PC-3 (cell line): ENCODE results near the gene NLRP6.

Experiments
- EZH2 ChIP-seq: fragments of 300-600 bp; sonication (generic); IDR thresholded peaks from one replicate; pipeline ENCODE4 v1.6.1; 2017; ENCODE audit warnings: antibody characterized with exemption, mild to moderate bottlenecking, low read length; ENCODE audit not compliant: unreplicated experiment
- TF ChIP-seq, protein P1 (sequence below): fragments of 300-600 bp; sonication (generic); conservative IDR thresholded peaks from 2 replicates; pipeline ENCODE4 v1.5.1; 2017; ENCODE audit warnings: antibody characterized with exemption, low read depth, mild to moderate bottlenecking, low read length

DNA sequence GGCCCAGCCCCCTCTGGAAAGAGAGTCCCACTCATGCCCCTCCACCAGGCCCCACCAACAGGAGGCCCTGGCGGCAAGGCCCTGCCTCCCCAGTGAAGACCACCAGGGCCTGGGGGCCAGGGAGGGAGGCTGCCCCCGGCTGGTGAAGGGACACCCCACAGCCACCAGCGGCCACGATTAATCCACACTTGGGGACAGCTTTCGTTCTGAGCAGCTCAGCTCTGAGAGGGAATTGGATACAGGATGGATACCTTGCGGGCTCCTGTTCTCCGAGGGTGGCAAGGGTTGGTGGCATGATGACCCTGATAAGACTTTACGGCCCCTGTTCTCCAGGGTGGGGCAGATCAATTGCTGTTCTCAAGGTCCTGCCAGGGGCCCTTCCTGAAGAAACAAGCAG is 6.9 kb upstream of the NLRP6 start:
- TF ChIP-seq, protein P1, sequence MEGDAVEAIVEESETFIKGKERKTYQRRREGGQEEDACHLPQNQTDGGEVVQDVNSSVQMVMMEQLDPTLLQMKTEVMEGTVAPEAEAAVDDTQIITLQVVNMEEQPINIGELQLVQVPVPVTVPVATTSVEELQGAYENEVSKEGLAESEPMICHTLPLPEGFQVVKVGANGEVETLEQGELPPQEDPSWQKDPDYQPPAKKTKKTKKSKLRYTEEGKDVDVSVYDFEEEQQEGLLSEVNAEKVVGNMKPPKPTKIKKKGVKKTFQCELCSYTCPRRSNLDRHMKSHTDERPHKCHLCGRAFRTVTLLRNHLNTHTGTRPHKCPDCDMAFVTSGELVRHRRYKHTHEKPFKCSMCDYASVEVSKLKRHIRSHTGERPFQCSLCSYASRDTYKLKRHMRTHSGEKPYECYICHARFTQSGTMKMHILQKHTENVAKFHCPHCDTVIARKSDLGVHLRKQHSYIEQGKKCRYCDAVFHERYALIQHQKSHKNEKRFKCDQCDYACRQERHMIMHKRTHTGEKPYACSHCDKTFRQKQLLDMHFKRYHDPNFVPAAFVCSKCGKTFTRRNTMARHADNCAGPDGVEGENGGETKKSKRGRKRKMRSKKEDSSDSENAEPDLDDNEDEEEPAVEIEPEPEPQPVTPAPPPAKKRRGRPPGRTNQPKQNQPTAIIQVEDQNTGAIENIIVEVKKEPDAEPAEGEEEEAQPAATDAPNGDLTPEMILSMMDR: no peak
- no peak for TF ChIP-seq EZH2
